Left ventricle myocardium superior (tissue), 1 donor: ENCODE data around the gene MAN1A2. TPM values are rescaled to one million over a fixed set of nuclear protein-coding genes. Genes with fewer than 3 reads are reported as not detected.
"Not testable (repeated sequence)": the region's sequence is repeated elsewhere in the genome, so short reads cannot be mapped to it uniquely, and the experiment has no call there.

Source experiments
- ATAC-seq: fragments of 200-7000 bp; cut with Tn5 transposase; one replicate; pipeline ENCODE4 v1.9.1; 2020; ENCODE audit warnings: mild to moderate bottlenecking, moderate library complexity
- DNase-seq: peaks from one replicate; pipeline ENCODE4 v3.0.0-alpha.2; 2020
- intact Hi-C: fragments of 100-400 bp; cut with micrococcal nuclease; formaldehyde crosslinking; loops from one replicate; pipeline ENCODE4 v1.11.0; 2022
- total RNA-seq: library from RNA; stranded (reverse); fragmentation: NEBNext Ultra II Directional; extraction: Animal tissue kit (Norgen Biotek cat#: 25700); gene quantifications from one replicate; pipeline ENCODE4 v1.2.1, GENCODE V29; 2021
- donor health status: DM: no; HTN: yes; CAD: no; lungs with severe emphysema.

MAN1A2 gene
- total RNA-seq, 1 donor from 2014 or later = 24.0 TPM

DNA sequence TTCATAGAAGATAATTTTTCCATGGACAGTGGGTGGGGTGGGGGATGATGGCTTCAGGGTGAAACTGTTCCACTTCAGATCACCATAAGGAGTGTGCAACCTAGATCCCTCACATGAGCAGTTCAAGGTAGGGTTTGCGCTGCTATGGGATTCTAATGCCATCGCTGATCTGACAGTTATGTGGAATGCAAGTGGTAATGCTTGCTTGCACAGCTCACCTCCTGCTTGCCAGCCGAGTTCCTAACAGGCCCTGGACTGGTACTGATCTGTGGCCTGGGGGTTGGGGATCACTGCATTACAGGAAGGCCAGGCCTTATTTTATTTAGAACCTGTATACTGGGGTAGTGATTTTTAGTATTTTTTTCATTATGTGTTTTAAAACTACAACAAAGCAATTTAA is 22.0 kb downstream of the MAN1A2 start:
- peak; percentile 34 for DNase-seq
- intact Hi-C loops = no loop called here
- ATAC-seq = peak; percentile 85

DNA sequence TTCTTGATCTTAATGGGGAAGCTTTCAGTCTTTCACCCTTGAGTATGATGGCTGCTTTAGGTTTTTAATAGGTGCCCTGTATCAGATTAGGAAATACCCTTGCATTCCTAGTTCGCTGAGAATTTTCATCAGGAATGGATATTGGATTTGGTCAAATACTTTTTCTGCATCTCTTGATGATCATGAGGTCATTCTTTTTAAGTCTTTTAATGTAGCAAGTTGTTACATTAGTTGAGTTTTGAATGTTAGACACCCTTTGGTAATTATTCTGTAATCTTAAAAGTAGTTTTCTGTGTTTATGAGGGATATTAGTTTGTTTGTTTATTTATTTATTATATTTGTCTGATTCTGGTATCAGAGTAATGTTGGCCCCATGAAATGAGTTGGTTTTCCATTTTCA is 22.5 kb downstream of the MAN1A2 start:
- DNase-seq = no peak
- ATAC-seq = no peak
- intact Hi-C loops = no loop called here

DNA sequence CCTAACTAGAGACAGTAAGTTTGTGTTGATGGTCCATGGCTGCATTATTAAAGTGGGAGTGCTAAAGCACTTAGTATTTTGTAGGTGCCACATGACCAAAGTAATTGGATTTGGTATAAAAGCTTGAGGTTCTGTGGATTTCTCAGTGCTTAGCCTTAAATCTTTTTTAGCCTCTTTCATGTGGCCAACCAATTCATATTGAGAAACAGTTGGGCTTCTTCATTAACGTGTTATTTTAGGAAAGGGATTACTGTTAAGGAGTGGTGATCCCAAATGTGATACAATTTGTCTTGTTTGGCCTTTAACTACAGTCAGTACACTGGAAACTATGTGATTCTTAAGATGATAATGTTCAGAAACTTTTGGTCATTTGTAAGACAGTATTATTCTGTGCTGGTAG is 25.5 kb downstream of the MAN1A2 start:
- intact Hi-C loops = no loop called here
- ATAC-seq (no peak), DNase-seq (no peak)

DNA sequence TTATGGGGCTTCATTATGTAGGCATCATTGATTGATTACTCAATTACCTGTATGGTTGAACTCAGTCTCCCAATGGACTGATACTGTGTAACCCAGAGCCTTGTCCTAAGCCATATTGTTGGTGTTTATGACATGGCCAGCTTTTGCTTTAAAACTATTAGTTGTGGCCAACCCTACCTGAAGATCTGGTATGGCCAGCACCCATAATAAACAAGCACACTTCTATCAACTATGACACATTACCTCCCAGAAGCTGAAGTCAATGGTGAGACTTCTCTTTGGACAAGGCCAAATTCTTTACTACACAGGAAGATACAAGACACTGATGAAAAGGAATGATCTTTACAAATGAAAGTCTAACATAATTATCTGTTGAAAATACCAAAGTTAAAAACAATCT is 28.8 kb downstream of the MAN1A2 start:
- intact Hi-C loops = no loop called here
- ATAC-seq (no peak), DNase-seq (no peak)

DNA sequence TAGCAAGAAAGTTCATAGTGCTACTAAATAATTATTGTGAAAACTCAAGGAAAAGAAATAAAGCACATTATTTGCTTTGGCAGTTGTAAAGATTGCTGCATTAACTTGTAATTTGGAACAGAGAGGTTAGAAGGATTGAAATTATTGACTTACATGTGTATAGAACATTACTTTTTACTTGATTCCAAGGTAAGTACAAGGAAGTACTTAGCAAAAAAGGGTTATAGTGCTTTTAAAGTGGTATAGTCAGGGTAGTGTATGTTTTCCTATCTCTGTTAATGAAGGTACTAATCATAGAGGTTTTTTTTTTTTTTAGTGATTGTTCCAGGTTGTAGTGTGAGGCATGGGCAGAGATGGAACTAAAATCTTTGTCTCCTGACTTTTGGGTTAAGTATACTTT is 29.4 kb downstream of the MAN1A2 start:
- DNase-seq (no peak), ATAC-seq (no peak)
- intact Hi-C loops = no loop called here

DNA sequence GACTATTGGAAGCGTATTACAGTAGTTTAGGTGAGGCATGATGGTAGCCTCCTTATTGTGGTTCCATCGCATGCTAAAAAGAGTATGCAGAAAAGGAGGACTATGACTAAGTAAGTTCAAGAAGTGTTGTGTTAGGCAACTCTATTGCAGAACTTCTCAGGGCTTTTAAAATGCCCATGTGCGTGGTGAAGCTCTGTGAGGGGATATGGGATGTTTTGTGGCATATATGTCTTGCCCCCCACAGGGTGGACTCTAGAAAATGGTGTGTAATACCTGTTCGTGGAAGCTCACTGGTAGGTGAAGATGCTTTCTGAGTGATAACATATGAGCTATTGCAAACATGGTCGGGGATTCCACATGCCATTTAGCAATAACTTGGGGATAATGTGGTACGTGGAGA is 31.7 kb downstream of the MAN1A2 start:
- intact Hi-C loops = no loop called here
- ATAC-seq (no peak), DNase-seq (no peak)

DNA sequence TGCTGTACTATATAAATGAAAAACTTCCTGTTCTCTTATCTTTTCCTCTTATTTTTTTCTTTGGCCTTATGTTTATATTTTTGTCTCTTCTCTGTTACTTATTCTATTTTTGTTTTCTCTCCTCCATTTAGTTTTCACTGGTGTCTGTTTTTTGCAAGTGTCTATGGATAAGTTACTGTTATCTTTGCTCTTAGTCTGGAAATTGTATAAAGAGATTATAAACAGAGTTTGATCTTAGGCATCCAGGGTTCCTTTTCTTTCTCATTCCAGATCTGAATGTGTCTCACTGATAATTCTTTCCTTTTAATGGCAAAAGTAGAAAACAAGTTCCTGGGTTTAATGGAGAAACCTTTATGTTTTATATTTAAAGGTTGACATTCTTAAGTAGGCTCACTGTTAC is 34.5 kb downstream of the MAN1A2 start:
- no peak for DNase-seq
- intact Hi-C loops = no loop called here
- no peak for ATAC-seq

DNA sequence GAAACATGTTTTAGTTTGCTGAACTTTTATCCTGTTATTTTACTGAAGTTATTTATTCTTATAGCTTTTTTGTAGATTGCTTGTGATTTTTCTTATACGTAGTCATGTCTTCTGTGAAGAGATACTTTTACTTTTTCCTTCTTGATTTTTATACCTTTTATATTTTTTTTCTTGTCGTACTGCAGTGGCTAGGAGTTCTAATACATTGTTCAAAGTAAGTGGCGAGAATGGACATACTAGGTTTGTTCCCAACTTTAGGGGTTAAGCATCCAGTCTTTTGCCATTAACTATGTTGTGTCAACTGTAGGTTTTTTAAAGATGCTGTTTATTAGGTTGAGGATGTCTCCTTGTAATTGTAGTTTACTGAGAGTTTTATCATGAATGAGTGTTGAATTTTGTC is 36.3 kb downstream of the MAN1A2 start:
- intact Hi-C loops = no loop called here
- DNase-seq (no peak), ATAC-seq (no peak)

DNA sequence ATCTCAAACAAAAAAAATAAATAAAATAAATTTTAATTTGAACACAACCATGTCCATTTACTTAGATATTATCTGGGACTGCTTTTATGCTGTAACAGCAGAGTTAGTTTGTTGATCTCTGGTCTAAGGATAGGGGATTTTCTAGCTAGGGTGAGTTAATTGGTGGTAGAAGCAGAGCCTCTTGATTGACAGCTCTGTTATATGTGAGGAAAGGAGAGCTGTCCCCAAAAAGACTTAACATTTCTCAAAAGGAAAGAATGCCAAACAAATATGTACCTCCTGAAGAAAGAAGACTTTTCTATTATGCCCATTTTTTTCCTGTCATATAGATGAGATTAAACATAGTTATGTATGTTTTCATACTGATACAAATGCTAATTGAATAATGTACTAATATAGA is 37.8 kb downstream of the MAN1A2 start:
- ATAC-seq = no peak
- intact Hi-C loops = no loop called here
- no peak for DNase-seq

DNA sequence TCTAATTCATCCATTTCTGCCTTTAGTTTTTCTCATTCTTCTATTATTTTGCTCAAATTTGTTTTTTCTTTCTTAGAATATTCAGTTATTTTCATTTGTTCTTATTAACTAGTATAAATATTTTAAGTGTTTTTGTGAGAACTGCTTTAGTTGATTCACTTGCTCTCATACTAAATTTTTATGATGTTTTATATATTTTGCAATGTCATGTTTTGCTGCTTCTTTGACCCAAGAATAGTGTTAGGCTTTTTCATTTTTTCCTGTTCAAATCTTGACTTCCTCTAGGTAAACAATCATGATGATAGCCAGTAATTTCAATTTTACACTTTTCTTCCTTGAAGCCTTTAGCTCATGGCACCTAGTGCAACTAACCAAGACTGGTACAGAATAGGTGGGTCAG is 45.2 kb downstream of the MAN1A2 start:
- ATAC-seq = no peak
- intact Hi-C loops = no loop called here
- DNase-seq = no peak

DNA sequence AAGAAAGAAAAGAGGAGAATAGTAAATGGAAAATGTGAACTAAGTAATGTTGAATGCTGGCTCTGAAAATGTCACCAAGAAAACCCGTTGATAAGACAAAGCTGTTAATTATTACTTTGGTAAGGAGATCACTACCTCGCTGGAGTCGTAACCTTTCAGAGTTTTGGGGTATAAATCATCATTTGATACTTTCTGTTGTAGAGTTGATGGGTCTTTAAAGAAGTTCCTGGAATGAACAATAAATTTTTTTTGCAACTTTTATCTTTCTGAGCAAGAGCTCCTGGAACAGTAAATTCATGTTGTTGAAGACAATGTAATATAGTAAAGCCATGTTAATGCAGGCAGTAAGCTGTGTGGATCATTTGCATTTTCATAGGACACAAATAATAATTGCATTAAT is 46.2 kb downstream of the MAN1A2 start:
- DNase-seq = no peak
- ATAC-seq = no peak
- intact Hi-C loops = no loop called here

DNA sequence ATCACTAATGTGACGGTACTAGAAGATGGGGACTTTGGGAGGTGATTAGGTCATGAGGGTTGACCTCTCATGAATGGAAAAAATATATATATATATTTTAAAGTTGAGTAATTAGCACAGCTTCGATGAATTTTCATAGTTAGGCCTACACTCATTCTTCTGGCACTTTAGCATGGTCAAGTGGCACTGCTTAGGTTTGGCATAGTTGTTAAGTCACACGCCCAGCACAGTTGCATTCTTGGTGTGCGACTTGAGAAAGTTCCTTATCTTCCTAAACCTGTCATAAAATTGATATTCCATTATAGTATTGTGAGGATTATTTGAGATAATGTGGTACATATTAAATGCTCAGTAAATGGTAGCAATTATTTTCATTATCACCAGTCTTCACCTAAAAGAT is 47.7 kb downstream of the MAN1A2 start:
- ATAC-seq (no peak), DNase-seq (no peak)
- intact Hi-C loops = no loop called here

DNA sequence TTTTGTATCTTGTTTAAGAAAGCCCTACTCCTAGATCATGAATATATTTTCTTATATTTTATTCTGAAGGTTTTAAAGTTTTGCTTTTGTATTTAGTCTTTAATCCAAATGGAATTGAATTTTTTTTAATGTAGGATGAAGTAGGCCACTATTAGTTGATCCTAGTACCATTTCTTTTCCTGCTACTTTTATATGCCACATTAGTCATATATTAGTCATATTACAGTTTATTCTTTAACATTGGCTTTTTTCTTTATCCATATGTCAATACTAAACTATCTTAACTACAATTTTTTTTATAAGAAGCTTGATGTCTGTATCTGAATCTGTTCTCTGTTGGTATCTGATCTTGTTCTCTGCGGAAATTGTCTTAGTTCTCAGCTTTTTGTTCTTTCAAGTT is 48.8 kb downstream of the MAN1A2 start:
- no peak for ATAC-seq
- intact Hi-C loops = no loop called here

DNA sequence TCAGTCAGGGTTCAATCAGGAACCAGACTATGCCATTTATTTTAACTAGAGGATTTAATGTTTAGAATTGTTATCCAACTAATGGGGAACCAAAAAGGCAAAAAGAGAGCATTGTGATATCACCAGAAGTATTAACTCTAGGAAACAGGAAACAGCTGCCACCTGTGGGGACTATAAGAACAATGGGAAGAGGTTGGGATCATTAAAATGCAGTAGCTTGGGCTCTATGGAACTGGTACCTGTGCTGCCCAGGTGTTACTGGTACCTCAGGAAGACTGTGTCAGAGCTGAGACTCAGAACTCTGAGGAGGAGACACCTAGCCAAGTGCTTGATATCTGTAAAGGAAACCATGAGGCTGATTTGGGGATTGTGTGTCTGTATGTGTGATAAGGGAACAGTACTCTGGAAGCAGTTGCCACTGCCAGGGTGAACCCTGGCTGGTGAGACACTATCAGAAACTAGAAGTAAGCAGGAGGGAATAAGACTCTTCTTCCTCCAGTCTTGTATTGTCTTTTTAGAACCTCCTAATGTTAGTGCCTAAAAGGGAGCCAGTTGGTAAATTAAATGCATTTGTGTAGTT is 49.4 kb downstream of the MAN1A2 start:
- no peak for ATAC-seq
- no peak for DNase-seq
- intact Hi-C loops = no loop called here

More for the DNA sequence above, 48.8 kb downstream of the MAN1A2 start:
- DNase-seq = no peak

DNA sequence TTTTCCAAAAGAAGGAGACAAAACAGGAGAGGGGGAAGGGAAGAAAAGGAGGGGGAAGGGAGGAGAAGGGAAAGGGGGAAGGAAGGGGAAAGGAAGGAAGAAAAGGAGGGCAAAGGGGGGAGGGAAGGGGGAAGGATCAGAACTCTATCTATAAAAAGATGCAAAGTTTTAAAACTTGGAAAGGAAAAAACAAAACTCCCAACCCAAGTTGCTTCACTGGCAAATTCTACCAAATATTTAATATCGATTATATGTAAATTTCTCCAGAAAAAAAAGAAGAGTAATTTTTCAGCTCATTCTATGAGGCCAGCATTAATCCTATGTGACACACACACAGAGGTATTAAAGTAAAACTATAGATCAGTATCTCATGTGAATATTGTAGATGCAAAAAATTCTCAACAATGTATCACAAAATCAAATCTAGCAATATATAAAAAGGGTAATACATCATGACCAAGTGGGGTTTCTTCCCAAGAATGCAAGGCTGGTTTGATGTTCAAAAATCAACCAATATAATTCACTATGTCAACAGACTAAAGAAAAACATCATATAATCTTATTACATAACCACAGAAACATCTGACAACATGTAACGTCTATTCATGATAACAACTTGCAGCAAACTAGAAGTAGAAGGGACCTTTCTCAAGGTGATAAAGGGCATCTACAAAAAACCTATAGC is 57.9 kb downstream of the MAN1A2 start:
- DNase-seq = no peak
- no peak for ATAC-seq
- intact Hi-C loops = no loop called here

DNA sequence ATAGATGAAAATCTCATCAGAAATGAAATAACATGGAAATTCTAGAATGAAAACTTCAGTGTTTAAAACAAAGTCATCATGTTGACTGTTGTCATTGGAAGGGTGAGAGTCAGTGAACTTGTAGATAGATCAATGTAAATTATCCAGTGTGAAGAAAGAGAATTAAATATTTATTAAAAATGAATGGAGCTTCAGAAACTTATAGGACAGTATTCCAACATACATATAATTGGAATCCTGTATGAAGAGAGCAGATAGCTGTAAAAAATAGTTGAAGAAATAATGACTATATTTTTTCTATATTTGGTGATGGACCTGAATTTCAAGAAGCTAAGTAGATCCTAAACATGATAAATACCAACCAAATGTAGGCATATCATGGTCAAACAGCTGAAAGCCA is 60.0 kb downstream of the MAN1A2 start:
- no peak for DNase-seq
- no peak for ATAC-seq
- intact Hi-C loops = no loop called here

DNA sequence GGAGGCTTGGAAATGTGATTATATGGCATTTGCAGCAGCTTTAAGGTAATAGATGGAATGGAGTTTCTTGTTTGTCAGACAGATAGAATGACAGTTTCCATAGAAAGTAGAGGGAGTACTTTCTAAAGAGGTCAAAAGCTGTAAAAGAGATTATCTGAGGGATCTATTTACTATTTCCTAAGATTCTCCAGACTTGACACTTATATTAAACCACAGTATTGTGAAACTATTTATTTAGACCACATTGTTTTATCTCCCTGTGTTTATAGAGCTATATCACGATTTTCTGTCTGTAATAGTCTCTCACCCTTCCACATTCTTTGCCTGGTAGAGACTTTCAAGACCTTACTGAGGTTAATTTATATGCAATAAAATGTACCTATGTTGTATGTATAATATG is 66.7 kb downstream of the MAN1A2 start:
- DNase-seq (no peak), ATAC-seq (no peak)
- intact Hi-C loops = no loop called here

DNA sequence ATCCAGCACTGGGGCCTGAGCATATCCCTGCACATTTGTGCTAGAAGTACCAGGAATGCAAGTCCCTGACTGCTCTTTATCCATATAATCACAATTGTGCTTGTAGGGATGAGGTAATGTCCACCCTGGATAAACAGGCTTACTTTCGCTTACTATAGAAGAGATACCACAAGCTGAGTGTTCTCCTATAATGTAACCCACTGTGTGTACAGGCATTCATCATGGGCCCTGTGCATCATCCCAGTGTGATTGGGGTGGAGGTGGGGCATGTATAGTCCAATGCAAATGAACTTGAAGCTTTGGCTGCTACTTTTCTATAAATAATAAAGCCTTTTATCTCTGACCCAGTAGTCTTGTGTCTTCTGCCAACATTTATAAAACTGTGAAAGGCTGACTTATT is 69.3 kb downstream of the MAN1A2 start:
- ATAC-seq (no peak), DNase-seq (no peak)
- intact Hi-C loops = no loop called here

DNA sequence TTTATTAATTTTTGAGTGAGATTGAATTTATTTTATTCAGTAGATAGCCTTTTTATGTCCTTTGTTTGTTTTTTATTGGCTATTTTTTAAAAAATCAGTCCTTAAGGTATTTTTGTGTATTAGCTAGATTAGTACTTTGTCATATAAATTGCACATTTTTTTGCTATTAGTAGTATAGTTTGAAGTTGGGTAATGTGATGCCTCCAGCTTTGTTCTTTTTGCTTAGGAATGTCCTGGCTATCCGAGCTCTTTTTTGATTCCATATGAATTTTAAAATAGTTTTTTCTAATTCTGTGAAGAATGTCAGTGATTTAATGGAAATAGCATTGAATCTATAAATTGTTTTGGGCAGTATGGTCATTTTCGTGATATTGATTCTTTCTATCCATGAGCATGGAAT is 80.4 kb downstream of the MAN1A2 start:
- intact Hi-C loops = no loop called here
- DNase-seq (no peak), ATAC-seq (no peak)

DNA sequence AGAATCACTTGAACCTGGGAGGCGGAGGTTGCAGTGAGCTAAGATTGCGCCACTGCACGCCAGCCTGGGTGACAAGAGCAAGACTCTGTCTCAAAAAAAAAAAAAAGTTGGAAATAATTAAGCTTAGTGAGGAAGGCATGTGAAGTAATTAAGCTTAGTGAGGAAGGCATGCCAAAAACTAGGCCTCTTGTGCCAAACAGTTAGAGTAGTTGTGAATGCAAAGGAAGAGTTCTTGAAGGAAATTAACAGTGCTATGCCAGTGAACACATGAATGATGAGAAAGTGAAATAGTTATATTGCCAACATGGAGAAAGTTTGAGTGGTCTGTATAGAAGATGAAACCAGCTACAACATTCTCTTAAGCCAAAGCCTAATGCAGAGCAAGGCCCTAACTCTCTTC is 85.0 kb downstream of the MAN1A2 start:
- DNase-seq = no peak
- no peak for ATAC-seq
- intact Hi-C loops = no loop called here

DNA sequence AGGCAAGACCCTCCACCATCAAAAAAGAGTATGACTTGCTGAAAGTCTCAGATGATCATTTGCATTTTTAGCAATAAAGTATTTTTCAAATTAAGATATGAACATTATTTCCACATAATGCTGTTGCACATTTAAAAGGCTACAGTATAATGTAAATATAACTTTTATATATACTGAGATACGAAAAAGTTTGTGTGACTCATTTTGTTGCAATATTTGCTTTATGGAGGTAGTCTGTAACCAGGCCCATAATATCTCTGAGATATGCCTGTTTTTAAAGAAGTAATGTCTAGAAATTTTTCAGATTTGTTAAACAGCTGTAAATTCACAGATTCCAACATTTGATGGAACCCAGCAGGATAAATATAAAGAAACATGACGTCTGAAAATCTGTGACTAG is 86.7 kb downstream of the MAN1A2 start:
- DNase-seq (no peak), ATAC-seq (no peak)
- intact Hi-C loops = no loop called here

DNA sequence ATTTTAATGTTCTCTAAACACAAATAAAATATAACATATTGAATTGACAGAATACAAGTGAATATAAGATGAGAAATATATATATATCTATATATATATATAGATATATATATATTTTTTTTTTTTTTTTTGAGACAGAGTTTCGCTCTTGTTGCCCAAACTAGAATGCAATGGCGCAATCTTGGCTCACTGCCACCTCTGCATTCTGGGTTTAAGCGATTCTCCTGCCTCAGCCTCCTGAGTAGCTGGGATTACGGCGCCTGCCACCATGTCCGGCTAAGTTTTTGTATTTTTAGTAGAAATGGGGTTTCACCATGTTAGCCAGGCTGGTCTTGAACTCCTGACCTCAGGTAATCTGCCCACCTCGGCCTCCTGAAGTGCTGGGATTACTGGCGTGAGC is 91.2 kb downstream of the MAN1A2 start:
- DNase-seq, intact Hi-C loops, ATAC-seq: not testable (repeated sequence)
